T-helper 9 cell (primary cell): Measurements from ENCODE around the gene CDH5.

ENCODE experiments used
- DNase-seq: peaks from one replicate; pipeline ENCODE4 v3.0.0-alpha.2; 2020

The CDH5 gene

GRCh38 chr16:66420396-66420795 lies 53.9 kb downstream of the CDH5 start:
- DNase-seq = no peak

GRCh38 chr16:66421891-66422290 lies 55.4 kb downstream of the CDH5 start:
- no peak for DNase-seq

- DNase-seq = no peak
Observed at GRCh38 chr16:66422366-66422765, 55.9 kb downstream of the CDH5 start.

- DNase-seq = no peak
Observed at GRCh38 chr16:66423177-66423576, 56.7 kb downstream of the CDH5 start.

- DNase-seq = no peak
Observed at GRCh38 chr16:66425651-66426050, 59.2 kb downstream of the CDH5 start.

- DNase-seq = no peak
Observed at GRCh38 chr16:66426112-66427035, 59.9 kb downstream of the CDH5 start.

GRCh38 chr16:66427036-66427860 lies 60.8 kb downstream of the CDH5 start, which contains the start of gene BEAN1:
BEAN1 (plus strand) TSS chr16:66427295; CDS start chr16:66437677, 10,382 bp downstream.
- no peak for DNase-seq

- no peak for DNase-seq
Observed at GRCh38 chr16:66427871-66428681, 61.6 kb downstream of the CDH5 start.

- no peak for DNase-seq
Observed at GRCh38 chr16:66428682-66429251, 62.3 kb downstream of the CDH5 start.

GRCh38 chr16:66429290-66429962 lies 62.9 kb downstream of the CDH5 start:
- no peak for DNase-seq

- no peak for DNase-seq
Observed at GRCh38 chr16:66430214-66430613, 63.7 kb downstream of the CDH5 start.

- DNase-seq = no peak
Observed at GRCh38 chr16:66431760-66432159, 65.3 kb downstream of the CDH5 start.

GRCh38 chr16:66432429-66432828 lies 65.9 kb downstream of the CDH5 start:
- DNase-seq = no peak

GRCh38 chr16:66434619-66435430 lies 68.3 kb downstream of the CDH5 start:
- no peak for DNase-seq

- no peak for DNase-seq
Observed at GRCh38 chr16:66435896-66436295, 69.4 kb downstream of the CDH5 start.

GRCh38 chr16:66437391-66437945 lies 71.0 kb downstream of the CDH5 start:
- no peak for DNase-seq

GRCh38 chr16:66438536-66438935 lies 72.0 kb downstream of the CDH5 start:
- DNase-seq = no peak

GRCh38 chr16:66439051-66439730 lies 72.7 kb downstream of the CDH5 start:
- no peak for DNase-seq

- DNase-seq = no peak
Observed at GRCh38 chr16:66440271-66440802, 73.8 kb downstream of the CDH5 start.

- no peak for DNase-seq
Observed at GRCh38 chr16:66440970-66441369, 74.5 kb downstream of the CDH5 start.
